Measurements from ENCODE around the gene CNBD2. TPM values are rescaled to one million over a fixed set of nuclear protein-coding genes. Genes with fewer than 3 reads are reported as not detected.
"Not testable (repeated sequence)": the region's sequence is repeated elsewhere in the genome, so short reads cannot be mapped to it uniquely, and the experiment has no call there.

CNBD2 gene
- total RNA-seq, 2 experiments from 2014 or later, result 2.9 to 3.5 TPM

- H3K4me3 Mint-ChIP-seq, result peak overlapping the region; percentile 97
- intact Hi-C loops (cut with DNase I, micrococcal nuclease), result loop anchor here (2.0 to 10.0 kb wide), 5 partner anchors 410 to 1435 kb away; partner anchors contain the start of genes DSN1 (in 1 of the 2), DYNLRB1 (in 1 of the 2), EIF6 (in 1 of the 2) and ERGIC3 (in 1 of the 2)
- ChIA-PET CTCF (interaction anchor here (0.6 to 2.3 kb wide), 7 partner anchors 10 to 334 kb away, joined by 3 to 9 read pairs (median 6); no protein-coding TSS in a partner anchor), POLR2A (interaction anchor here (0.6 to 2.9 kb wide), 5 partner anchors 29 to 450 kb away, joined by 3 to 28 read pairs (median 5); partner anchors contain the start of gene RBM39)
- H3K9me3 Mint-ChIP-seq (ENCODE audit: low read depth), result no peaks in the 10 kb centered on the region
- H3K27ac Mint-ChIP-seq, result peak overlapping the region; percentile 100
- H3K4me1 Mint-ChIP-seq, result peaks cover 11% of the 10 kb centered on the region
- no peak for ATAC-seq
- peak; percentile 13 for DNase-seq
- H3K27me3 Mint-ChIP-seq, result no peaks in the 10 kb centered on the region
- H3K36me3 Mint-ChIP-seq (ENCODE audit: low read depth), result peaks cover 9% of the 10 kb centered on the region
Observed at GRCh38 chr20:35952480-35953386, 15.7 kb upstream of the CNBD2 start.

- ATAC-seq, result peak; percentile 17
- POLR2A ChIA-PET, result interaction anchor here (0.6 to 2.9 kb wide), 17 partner anchors 29 to 1142 kb away, joined by 3 to 28 read pairs (median 4); partner anchors contain the start of genes ERGIC3, PHF20, RBL1 and RBM39
- Mint-ChIP-seq H3K27ac (peak overlapping the region; percentile 100), H3K4me3 (peak overlapping the region; percentile 97), H3K4me1 (peaks cover 11% of the 10 kb centered on the region), H3K27me3 (no peaks in the 10 kb centered on the region), H3K9me3 (ENCODE audit: low read depth) (no peaks in the 10 kb centered on the region), H3K36me3 (ENCODE audit: low read depth) (peaks cover 8% of the 10 kb centered on the region)
- DNase-seq, result peak; percentile 81
- CTCF ChIA-PET, result interaction anchor here (0.6 to 2.3 kb wide), 40 partner anchors 8 to 806 kb away, joined by 3 to 16 read pairs (median 4); partner anchors contain the start of genes CNBD2, CPNE1, EDEM2 and EIF6
- intact Hi-C loops (cut with DNase I, micrococcal nuclease), result loop anchor here (1.0 to 10.0 kb wide), 27 partner anchors 98 to 1961 kb away; partner anchors contain the start of genes CPNE1 (in 2 of the 2), ERGIC3 (in 2 of the 2), RBM12 (in 2 of the 2) and RBM39 (in 2 of the 2)
Observed at GRCh38 chr20:35953387-35954199, 14.8 kb upstream of the CNBD2 start.

DNA sequence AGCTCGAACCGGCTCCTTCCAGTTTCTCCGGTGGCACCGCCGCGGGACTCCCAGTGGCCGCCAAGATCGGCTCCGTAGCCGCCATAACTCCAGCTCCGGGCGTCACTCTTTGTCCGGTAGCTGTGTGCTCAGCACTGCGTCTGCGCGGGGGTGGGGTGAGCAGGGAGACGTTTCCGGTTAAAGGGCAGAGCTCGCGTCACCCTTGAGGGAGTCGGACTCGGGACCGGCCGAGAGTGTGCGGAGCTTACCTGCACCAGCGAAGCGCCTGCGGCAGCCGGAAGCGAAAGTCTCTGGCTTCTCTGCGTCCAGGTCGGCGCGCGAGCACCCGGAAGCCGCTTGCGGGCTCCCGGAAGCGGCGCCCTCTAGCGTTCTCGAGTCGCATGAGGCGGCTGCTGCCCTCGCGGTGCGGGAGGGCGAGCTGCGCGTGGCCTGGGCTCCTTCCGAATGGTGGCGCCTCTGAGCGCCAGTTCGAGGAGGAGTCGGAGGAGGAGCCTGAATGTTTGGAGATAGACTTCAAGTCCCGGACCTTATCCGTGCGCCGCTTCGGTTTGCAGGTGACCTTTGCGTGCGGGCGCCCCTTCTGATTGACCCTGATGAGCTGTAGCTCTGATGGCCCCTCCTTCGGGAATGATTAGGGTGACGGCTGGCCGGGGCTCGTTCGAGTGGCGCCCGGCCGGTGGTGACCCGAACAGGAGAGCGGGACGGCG lies 14.0 kb upstream of the CNBD2 start, which contains the start of gene SCAND1:
TSS of gene SCAND1 (minus strand) at position 303 of the 707 bp plus-strand sequence. CDS start at position 85, 218 bp downstream.
- Mint-ChIP-seq H3K4me1 (peaks cover 11% of the 10 kb centered on the region), H3K27ac (peak within 1 kb of the TSS; percentile 100), H3K4me3 (peak within 1 kb of the TSS; percentile 97), H3K27me3 (no peaks in the 10 kb centered on the region), H3K36me3 (ENCODE audit: low read depth) (peaks cover 8% of the 10 kb centered on the region), H3K9me3 (ENCODE audit: low read depth) (peaks cover 3% of the 10 kb centered on the region)
- ChIA-PET POLR2A (interaction anchor here (0.5 to 2.9 kb wide), 19 partner anchors 38 to 1141 kb away, joined by 3 to 28 read pairs (median 4); partner anchors contain the start of genes EIF6, ERGIC3, PHF20 and RBL1), CTCF (interaction anchor here (0.6 to 2.3 kb wide), 41 partner anchors 8 to 807 kb away, joined by 3 to 16 read pairs (median 4); partner anchors contain the start of genes CNBD2, CPNE1, EDEM2 and EIF6)
- intact Hi-C loops (cut with DNase I, micrococcal nuclease), result loop anchor here (1.0 to 10.0 kb wide), 26 partner anchors 97 to 1962 kb away; partner anchors contain the start of genes CPNE1 (in 2 of the 2), ERGIC3 (in 2 of the 2), RBM12 (in 2 of the 2) and RBM39 (in 2 of the 2)
- DNase-seq (peak; percentile 99), ATAC-seq (peak; percentile 91)

GRCh38 chr20:35954907-35955251 lies 13.5 kb upstream of the CNBD2 start:
- Mint-ChIP-seq H3K36me3 (ENCODE audit: low read depth) (peaks cover 8% of the 10 kb centered on the region), H3K9me3 (ENCODE audit: low read depth) (peaks cover 6% of the 10 kb centered on the region), H3K4me1 (peaks cover 11% of the 10 kb centered on the region), H3K27me3 (no peaks in the 10 kb centered on the region), H3K4me3 (peak overlapping the region; percentile 97), H3K27ac (peak overlapping the region; percentile 100)
- DNase-seq, result no peak
- ChIA-PET POLR2A (interaction anchor here (0.5 to 2.9 kb wide), 11 partner anchors 36 to 671 kb away, joined by 3 to 28 read pairs (median 4); partner anchors contain the start of genes EIF6, ERGIC3 and RBM39), CTCF (interaction anchor here (0.5 to 2.3 kb wide), 28 partner anchors 8 to 671 kb away, joined by 3 to 16 read pairs (median 4); partner anchors contain the start of genes CNBD2, CPNE1, EIF6 and ERGIC3)
- intact Hi-C loops (cut with DNase I, micrococcal nuclease), result loop anchor here (1.0 to 10.0 kb wide), 26 partner anchors 96 to 1962 kb away; partner anchors contain the start of genes CPNE1 (in 2 of the 2), ERGIC3 (in 2 of the 2), RBM12 (in 2 of the 2) and RBM39 (in 2 of the 2)
- ATAC-seq, result no peak

DNA sequence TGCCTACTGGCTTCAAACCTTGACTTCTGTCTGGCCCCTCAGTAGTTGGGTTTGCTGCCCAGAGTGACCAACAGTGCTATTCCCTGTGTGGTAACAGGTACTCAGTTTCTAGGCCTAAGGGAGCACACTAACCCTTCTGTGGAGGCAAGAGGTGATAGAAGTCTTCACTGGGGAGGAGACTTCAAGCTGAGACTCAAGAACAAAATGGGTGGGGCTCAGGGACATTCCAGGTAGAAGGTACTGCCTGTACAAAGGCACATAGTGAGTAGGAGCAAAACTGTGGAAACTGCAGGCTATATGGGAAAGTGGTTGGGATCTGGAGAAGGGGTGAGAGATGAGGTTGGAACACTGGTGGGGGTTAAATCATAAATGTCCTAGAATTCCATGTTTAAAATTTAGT lies 11.8 kb upstream of the CNBD2 start:
- ATAC-seq, result no peak
- no peak for DNase-seq
- intact Hi-C loops (cut with DNase I, micrococcal nuclease), result loop anchor here in 1 of 2 experiments (10.0 kb wide), 2 partner anchors 788 to 818 kb away; partner anchors contain the start of genes DSN1 and NDRG3
- H3K27me3 Mint-ChIP-seq, result no peaks in the 10 kb centered on the region
- H3K36me3 Mint-ChIP-seq (ENCODE audit: low read depth), result peaks cover 7% of the 10 kb centered on the region
- no peak overlapping the region for H3K27ac Mint-ChIP-seq
- H3K4me3 Mint-ChIP-seq, result no peak overlapping the region
- H3K9me3 Mint-ChIP-seq (ENCODE audit: low read depth), result peaks cover 6% of the 10 kb centered on the region
- H3K4me1 Mint-ChIP-seq, result peaks cover 9% of the 10 kb centered on the region
- POLR2A ChIA-PET, result no interaction called here
- CTCF ChIA-PET, result interaction anchor here (0.7 to 1.8 kb wide), 2 partner anchors 36 to 57 kb away, joined by 3 to 6 read pairs; no protein-coding TSS in a partner anchor

DNA sequence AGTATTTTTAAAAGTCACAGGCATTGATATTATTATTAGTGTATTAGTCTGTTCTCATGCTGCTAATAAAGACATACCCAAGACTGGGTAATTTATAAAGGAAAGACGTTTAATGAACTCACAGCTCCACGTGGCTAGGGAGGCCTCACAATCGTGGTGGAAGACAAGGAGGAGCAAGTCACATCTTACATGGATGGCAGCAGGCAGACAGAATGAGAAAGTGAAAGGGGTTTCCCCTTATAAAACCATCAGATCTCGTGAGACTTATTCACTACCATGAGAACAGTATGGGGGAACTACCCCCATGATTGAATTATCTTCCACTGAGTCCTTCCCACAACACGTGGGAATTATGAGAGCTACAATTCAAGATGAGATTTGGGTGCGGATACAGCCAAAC lies 9.1 kb upstream of the CNBD2 start:
- POLR2A ChIA-PET; H3K36me3 Mint-ChIP-seq (ENCODE audit: low read depth); ATAC-seq; H3K27ac Mint-ChIP-seq; H3K4me3 Mint-ChIP-seq; DNase-seq; H3K4me1 Mint-ChIP-seq; H3K9me3 Mint-ChIP-seq (ENCODE audit: low read depth); H3K27me3 Mint-ChIP-seq: not testable (repeated sequence)
- intact Hi-C loops (cut with DNase I, micrococcal nuclease), result loop anchor here in 1 of 2 experiments (10.0 kb wide), 2 partner anchors 786 to 816 kb away; partner anchors contain the start of genes DSN1 and NDRG3
- CTCF ChIA-PET, result interaction anchor here (0.5 kb wide), 1 partner anchor 1232 kb away, joined by 3 read pairs; no protein-coding TSS in a partner anchor

- no peak for DNase-seq
- ChIA-PET CTCF (interaction anchor here (2.1 to 2.5 kb wide), 3 partner anchors 9 to 175 kb away, joined by 7 to 8 read pairs (median 8); partner anchors contain the start of gene SCAND1), POLR2A (interaction anchor here (0.6 kb wide), 1 partner anchor 684 kb away, joined by 6 read pairs; no protein-coding TSS in a partner anchor)
- ATAC-seq, result no peak
- H3K9me3 Mint-ChIP-seq (ENCODE audit: low read depth), result peaks cover 6% of the 10 kb centered on the region
- H3K4me3 Mint-ChIP-seq, result no peak overlapping the region
- H3K27ac Mint-ChIP-seq, result no peak overlapping the region
- H3K27me3 Mint-ChIP-seq, result no peaks in the 10 kb centered on the region
- H3K4me1 Mint-ChIP-seq, result peaks cover 3% of the 10 kb centered on the region
- no peaks in the 10 kb centered on the region for H3K36me3 Mint-ChIP-seq (ENCODE audit: low read depth)
- intact Hi-C loops (cut with DNase I, micrococcal nuclease), result no loop called here
Observed at GRCh38 chr20:35963878-35964277, 4.5 kb upstream of the CNBD2 start.

DNA sequence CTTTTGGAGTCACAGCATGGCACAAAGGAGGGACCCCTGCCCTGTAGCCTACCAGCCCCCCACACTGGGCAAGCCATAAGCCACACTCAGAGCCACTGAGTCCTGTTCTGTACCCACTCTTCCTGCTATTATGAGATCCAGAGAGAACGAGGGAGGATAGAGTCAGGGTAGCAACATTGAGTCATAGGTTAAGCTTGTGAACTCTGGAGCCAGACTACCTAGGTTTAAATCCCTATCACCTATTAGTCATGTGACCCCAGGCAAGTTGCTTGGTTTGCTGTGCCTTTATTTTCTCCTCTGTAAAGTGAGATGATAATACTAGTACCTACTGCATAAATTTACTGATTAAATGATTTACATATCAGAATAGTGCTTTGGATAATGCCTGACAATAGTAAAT lies 540 bp downstream of the CNBD2 start:
- intact Hi-C loops (cut with DNase I, micrococcal nuclease), result no loop called here
- CTCF ChIA-PET, result interaction anchor here (0.7 to 3.2 kb wide), 7 partner anchors 10 to 476 kb away, joined by 3 to 14 read pairs (median 3); partner anchors contain the start of gene SCAND1
- no peak overlapping the region for H3K27ac Mint-ChIP-seq
- no peaks in the 10 kb centered on the region for H3K36me3 Mint-ChIP-seq (ENCODE audit: low read depth)
- peaks cover 3% of the 10 kb centered on the region for H3K4me1 Mint-ChIP-seq
- DNase-seq (no peak), ATAC-seq (no peak)
- no peak overlapping the region for H3K4me3 Mint-ChIP-seq
- POLR2A ChIA-PET, result no interaction called here
- no peaks in the 10 kb centered on the region for H3K9me3 Mint-ChIP-seq (ENCODE audit: low read depth)
- no peaks in the 10 kb centered on the region for H3K27me3 Mint-ChIP-seq

- DNase-seq, result no peak
- Mint-ChIP-seq H3K36me3 (ENCODE audit: low read depth) (no peaks in the 10 kb centered on the region), H3K4me3 (no peak overlapping the region), H3K4me1 (no peaks in the 10 kb centered on the region), H3K27ac (no peak overlapping the region), H3K9me3 (ENCODE audit: low read depth) (no peaks in the 10 kb centered on the region), H3K27me3 (no peaks in the 10 kb centered on the region)
- CTCF ChIA-PET, result interaction anchor here (0.7 kb wide), 1 partner anchor 13 kb away, joined by 3 read pairs; no protein-coding TSS in a partner anchor
- POLR2A ChIA-PET, result no interaction called here
- ATAC-seq, result no peak
- intact Hi-C loops (cut with DNase I, micrococcal nuclease), result no loop called here
Observed at GRCh38 chr20:35971981-35972380, 3.6 kb downstream of the CNBD2 start.
